ENCODE data around the gene MYO10.
A peak's percentile ranks its signal among the peaks of the same experiment; 100 is the strongest.
"Not testable (repeated sequence)": the region's sequence is repeated elsewhere in the genome, so short reads cannot be mapped to it uniquely, and the experiment has no call there.

MYO10 gene

GRCh38 chr5:16737209-16737608, 198.9 kb downstream of the MYO10 start:
- no peak for DNase-seq

- no peak for DNase-seq
These were observed 199.7 kb downstream of the MYO10 start for GRCh38 chr5:16736158-16736995.

GRCh38 chr5:16735101-16736060, 200.7 kb downstream of the MYO10 start:
- DNase-seq: no peak

- DNase-seq: no peak
These were observed 202.6 kb downstream of the MYO10 start for GRCh38 chr5:16733331-16734006.

- no peak for DNase-seq
These were observed 203.7 kb downstream of the MYO10 start for GRCh38 chr5:16732356-16732755.

- no peak for DNase-seq
These were observed 208.2 kb downstream of the MYO10 start for GRCh38 chr5:16727755-16728325.

- peak; percentile 11 for DNase-seq
These were observed 209.5 kb downstream of the MYO10 start for GRCh38 chr5:16726538-16726946.

- DNase-seq: no peak
These were observed 210.5 kb downstream of the MYO10 start for GRCh38 chr5:16725575-16725974.

- DNase-seq: no peak
These were observed 212.3 kb downstream of the MYO10 start for GRCh38 chr5:16723821-16724220.

GRCh38 chr5:16722097-16722495, 214.0 kb downstream of the MYO10 start:
- no peak for DNase-seq

- no peak for DNase-seq
These were observed 214.7 kb downstream of the MYO10 start for GRCh38 chr5:16721151-16722096.

GRCh38 chr5:16718036-16718435, 218.1 kb downstream of the MYO10 start:
- not testable (repeated sequence) for DNase-seq

- DNase-seq: no peak
These were observed 222.6 kb downstream of the MYO10 start for GRCh38 chr5:16713386-16713928.

GRCh38 chr5:16712620-16713019, 223.5 kb downstream of the MYO10 start:
- DNase-seq: no peak

GRCh38 chr5:16712178-16712577, 223.9 kb downstream of the MYO10 start:
- DNase-seq: no peak

- DNase-seq: no peak
These were observed 226.2 kb downstream of the MYO10 start for GRCh38 chr5:16709691-16710433.

- DNase-seq: no peak
These were observed 228.3 kb downstream of the MYO10 start for GRCh38 chr5:16707869-16708192.

GRCh38 chr5:16707168-16707868, 228.8 kb downstream of the MYO10 start:
- no peak for DNase-seq

- DNase-seq: no peak
These were observed 231.1 kb downstream of the MYO10 start for GRCh38 chr5:16704945-16705344.

- no peak for DNase-seq
These were observed 233.1 kb downstream of the MYO10 start for GRCh38 chr5:16702964-16703363.

Measured in stimulated activated CD4-positive, alpha-beta T cell treated with anti-CD3 and anti-CD28 coated beads, Interleukin-15, amount 100 ng/mL, for 24 hours (primary cell).